ENCODE measurements around the gene SOX4.
"Not testable (repeated sequence)": the region's sequence is repeated elsewhere in the genome, so short reads cannot be mapped to it uniquely, and the experiment has no call there.

The SOX4 gene
- 8.4 to 43.3 (median 23.5) reads per million in 18 experiments for total RNA-seq

DNA sequence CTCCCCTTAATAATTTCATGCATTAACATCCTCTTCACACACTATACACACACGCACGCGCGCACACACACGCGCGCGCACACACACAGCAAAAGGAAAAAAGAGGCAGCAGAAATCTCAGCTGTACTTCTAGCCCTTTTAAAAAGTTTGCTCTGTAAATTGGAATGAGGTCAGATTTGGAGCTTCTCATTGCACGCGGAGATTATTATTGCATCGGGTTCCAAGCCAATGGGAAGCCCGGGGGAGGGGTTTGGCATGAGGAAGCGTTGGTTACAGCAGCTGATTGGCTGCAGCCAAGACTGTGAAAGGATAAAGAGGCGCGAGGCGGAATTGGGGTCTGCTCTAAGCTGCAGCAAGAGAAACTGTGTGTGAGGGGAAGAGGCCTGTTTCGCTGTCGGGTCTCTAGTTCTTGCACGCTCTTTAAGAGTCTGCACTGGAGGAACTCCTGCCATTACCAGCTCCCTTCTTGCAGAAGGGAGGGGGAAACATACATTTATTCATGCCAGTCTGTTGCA is at the start of gene SOX4:
SOX4 (plus strand) TSS at position 340 of the 515 bp plus-strand sequence. CDS start 784 bp downstream, outside the sequence.
- DNase-seq = peak; percentile 95

DNA sequence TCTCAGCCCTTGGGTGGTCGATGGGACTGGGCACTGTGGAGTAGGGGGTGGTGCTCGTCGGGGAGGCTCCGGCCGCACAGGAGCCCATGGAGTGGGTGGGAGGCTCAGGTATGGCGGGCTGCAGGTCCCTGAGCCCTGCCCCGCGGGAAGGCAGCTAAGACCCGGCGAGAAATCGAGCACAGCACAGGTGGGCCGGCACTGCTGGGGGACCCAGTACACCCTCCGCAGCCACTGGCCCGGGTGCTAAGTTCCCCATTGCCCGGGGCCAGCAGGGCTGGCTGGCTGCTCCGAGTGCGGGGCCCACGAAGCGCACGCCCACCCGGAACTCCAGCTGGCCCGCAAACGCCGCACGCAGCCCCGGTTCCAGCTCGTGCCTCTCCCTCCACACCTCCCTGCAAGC is 41.3 kb upstream of the SOX4 start:
- not testable (repeated sequence) for DNase-seq

DNA sequence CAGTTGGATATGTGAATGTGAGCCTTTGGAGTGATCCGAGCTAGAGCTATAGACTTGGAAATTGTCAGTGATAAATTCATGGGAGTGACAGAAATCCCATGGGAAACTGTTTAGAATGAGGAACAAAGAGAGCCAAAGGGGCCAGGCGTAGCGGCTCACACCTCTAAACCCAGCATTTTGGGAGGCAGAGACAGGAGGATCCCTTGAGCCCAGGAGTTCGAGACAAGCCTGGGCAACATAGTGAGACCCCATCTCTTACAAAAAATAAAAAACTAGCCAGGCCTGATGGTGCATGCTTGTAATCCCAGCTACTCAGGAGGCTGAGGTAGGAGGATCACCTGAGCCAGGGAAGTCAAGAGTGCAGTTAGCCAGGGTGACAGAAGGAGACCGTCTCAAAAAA is 39.3 kb upstream of the SOX4 start:
- no peak for DNase-seq

DNA sequence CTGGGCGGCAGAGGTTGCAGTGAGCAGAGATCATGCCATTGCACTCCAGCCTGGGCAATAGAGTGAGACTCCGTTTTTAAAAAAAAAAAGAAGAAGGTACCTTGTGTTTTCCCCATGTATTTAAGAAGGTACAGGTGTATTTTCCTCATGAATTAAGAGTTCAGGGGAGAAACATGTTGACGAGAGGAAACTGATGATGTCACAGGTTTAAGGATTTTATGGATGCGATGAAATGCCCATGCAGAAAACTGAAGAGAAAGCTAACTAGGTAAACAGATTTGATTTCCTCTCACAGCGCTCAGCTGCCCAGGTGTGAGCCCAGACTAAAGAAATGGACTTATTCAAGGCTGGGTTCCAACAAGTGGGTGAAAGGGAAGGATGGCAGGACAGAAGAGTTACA is 38.4 kb upstream of the SOX4 start:
- DNase-seq = no peak

DNA sequence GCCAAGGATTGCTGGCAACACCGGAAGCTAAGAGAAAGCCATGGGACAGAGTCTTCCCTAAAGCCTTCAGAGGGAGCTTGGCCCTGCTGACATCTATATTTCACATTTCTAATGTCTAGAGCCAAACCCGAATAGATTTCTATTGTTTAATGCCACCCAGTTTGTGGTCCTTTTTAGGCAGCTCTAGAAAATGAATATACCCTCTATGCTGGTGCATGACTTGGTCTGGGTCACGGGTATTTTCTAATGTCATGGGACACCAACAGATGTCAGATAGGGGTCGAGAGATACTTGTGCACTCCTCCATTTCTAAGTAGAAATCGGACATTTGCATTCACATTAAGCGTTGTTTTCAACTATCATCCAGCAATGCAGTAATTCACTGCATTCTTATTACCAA is 37.0 kb upstream of the SOX4 start:
- DNase-seq = no peak

DNA sequence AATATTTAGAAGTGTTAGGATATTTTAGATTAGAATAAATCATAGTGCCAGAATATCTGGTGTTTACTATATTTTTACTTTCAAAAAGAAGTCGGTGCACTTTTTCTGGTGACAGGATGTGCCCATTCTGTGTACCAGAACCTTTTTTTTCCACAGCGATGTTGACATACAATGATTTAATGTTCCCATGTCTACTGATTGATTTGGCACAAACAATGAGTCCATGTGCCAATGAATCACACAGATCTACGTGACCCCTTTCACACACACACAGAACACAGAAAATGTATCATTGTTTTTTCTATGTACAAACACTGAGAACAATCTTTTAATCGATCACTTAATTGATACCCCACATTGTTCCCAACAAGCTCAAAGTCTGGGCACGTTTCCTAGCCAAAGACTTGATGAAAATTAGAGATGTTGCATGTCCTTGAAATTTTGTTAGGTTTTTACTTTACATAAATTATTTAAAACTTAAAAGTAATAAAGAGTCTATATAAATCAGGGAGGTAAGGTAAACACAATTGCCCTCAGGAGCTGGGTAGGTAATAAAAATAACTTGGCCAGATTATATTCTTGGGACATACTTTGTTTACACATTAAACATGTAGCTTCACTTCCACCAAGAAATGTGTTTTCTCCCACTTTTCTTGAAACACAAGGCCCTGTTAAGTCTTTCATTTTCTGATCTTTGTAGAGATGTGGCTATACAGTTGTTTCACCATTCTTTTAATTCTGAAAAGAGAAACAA is 36.4 kb upstream of the SOX4 start:
- no peak for DNase-seq

DNA sequence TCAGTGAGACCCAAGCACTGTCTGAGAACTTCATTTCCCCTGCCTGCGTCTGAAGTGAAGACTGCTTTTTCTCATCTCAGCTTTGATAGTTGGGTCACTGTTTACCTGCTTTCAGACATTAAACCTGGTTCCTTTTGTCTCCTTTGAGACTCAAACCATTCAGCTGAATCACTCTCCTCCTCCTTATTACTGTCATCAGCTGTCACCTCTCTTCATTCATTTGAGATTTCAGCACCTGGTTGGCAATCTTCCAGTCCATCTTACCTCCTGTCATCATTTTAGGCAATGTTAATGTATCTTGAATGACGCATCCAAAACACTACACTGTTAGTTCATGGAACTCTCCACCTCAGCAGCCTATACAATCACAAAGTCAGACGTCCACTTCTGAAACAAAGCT is 34.3 kb upstream of the SOX4 start:
- no peak for DNase-seq

DNA sequence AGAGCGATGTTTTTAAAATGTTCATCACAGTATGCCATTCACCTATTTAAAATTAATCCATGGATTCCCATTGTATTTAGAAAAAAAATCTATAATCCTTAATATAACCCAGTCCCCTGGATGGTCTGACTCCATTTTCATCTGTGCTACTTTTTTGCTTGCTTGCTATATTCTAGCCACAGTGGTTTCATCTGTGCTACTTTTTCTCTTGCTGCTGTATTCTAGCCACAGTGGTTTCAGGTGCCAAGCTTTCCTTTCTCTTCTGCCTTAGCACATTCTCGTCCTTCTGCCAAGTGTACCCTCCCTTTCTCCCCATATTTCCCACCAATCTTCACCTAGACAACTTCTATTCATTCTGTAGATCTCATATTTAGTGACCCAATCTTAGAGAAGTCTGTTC is 33.3 kb upstream of the SOX4 start:
- DNase-seq = no peak

DNA sequence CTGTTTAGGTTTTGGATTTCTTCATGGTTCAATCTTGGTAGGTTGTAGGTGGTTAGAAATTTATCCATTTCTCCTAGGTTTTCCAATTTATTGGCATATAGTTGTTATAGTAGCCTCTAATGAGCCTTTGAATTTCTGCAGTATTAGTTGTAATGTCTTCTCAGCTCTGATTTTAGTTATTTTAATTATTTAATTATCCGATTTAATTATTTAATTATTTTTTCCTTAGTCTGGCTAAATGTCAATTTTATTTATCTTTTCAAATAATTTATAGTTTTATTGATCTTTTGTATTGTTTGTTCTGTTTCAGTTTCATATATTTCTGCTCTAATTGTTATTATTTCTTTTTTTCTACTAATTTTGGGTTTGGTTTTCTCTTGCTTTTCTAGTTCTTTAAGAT is 28.1 kb upstream of the SOX4 start:
- DNase-seq = no peak

DNA sequence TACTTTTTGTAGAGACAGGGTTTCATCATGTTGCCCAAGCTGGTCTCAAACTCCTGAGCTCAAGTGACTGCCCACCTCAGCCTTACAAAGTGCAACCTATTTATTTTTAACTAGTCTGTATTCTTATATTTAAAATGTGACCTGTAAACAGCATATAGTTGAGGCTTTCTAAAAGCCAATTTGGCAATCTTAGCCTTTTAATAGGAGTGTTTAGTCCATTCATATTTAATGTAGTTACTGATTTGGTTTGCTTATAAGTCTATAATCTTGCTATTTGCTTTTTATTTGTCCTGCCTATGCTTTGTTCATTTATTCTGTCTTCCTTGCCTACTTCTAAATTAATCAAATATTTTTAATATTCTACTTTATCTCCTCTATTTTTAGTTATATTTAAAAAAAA is 15.0 kb upstream of the SOX4 start:
- DNase-seq = no peak

DNA sequence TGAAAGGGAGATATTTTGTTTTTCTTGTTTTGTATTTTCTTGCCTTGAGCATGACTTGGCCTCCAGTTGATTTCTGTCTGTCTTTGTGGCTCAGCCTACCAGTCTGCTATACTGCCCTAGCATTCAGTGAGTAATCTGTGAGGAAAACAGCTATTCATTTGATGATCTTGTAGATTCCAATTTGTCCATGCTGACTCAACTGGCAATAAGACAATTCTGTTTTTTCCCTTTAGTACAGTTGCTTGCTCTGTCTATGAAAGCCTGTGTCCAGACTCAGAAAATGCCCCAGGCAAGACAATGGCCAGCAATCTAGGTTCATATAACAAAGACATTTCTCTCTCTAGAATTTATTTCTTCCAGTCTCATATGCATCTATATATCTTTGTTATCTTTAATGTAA is 10.9 kb upstream of the SOX4 start:
- no peak for DNase-seq

DNA sequence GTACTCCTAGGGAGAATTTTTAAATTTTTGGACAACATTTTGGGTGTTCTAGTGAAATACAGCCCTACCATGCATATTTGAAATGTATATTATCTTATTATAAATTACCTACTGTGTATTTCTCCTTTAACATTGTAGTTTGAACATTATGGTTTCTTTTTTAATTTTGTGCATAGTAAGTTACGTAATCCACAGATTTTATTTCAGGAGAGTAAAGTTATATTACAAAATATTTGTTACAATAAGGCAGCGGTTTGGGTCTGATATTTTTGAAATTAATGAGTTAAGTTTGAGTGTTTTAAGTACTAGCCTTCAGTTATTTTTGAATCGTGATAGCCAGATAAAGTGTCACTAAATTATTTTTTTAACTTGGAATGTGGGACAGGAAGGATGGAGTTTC is 7.3 kb upstream of the SOX4 start:
- DNase-seq = no peak

DNA sequence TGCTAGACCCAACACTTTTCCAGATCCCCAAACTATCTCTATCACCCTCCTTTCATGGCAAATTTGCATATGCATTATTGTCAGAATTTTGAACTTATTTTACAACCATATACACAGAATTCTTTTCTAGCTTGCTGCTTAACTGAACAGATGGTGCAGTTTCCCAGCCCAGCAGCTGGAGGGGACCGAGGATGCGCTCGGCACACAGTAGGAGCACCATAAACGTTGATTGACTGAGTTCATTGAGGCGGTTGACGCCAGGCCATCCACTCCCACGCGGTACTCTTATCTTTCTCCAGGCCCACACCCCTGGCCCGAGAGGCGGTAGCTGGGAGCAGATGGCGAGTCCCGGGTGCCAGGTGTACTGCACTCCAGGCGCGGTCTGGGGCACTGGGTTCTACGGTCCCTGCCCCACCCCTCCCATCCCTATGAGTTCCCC is 6.8 kb upstream of the SOX4 start:
- no peak for DNase-seq

DNA sequence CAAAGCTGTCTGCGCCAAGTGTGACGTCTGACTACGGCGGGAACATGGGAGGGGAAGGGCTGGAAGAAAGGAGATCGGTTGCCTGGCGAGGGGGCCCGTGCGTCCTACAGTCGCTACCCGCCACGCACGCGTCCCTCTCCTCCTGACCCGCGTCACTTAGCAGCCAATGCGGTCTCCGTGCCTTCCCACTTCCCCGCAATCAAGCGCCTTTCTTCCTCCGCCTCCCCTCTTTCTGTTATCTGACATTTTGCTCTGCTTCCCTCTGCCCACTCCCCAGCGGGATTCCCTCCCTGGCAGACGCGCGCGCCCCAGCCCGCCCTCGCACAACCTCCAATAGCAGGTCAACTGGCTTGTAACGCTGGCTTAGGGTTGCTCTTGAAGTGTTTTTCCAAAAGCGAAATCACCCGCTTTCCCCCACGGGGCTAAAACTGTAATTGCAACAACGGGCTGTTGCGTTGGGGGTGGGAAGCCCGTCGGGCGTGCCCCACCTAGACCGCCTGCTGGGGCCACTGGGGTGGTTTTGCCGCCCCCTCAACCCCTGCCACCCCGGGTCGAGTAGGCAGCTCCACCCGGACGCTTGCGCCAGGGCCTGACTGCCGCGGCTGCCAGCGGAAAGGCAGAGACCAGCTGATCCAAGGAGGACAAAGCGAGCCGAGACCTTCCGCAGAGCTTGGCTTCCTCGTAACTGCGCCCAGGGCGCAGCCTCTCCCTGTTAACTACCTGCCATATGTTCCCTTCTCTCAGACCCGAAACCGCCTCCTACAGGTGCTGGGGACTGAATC is 6.2 kb upstream of the SOX4 start:
- peak; percentile 70 to 74 for DNase-seq

DNA sequence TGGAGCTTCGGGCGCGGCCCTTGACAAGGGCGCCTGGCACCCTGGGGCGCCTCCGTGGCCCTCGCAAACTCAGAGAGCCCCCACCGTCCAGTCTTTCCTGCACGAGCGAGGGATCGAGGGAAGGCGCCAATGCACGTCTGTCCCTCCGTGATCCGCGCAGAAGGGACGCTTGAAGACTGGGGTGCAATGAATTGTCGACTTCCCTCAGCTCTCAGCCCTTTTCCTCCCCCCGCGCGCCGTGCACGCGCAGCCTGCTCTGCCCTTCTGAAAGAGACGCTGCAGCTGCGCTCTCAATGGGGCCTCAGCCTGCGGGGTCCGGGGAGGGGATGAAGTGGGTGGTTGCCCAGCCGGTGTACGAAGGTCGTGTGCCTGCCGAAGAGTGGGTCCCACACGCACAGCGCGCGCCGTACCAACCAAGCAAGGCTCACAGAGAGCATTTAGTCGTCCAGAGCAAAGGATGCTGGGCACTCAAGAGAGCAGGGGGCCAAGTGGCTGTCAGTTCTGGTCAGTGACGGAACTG is 5.5 kb upstream of the SOX4 start:
- DNase-seq = peak; percentile 44 to 54

DNA sequence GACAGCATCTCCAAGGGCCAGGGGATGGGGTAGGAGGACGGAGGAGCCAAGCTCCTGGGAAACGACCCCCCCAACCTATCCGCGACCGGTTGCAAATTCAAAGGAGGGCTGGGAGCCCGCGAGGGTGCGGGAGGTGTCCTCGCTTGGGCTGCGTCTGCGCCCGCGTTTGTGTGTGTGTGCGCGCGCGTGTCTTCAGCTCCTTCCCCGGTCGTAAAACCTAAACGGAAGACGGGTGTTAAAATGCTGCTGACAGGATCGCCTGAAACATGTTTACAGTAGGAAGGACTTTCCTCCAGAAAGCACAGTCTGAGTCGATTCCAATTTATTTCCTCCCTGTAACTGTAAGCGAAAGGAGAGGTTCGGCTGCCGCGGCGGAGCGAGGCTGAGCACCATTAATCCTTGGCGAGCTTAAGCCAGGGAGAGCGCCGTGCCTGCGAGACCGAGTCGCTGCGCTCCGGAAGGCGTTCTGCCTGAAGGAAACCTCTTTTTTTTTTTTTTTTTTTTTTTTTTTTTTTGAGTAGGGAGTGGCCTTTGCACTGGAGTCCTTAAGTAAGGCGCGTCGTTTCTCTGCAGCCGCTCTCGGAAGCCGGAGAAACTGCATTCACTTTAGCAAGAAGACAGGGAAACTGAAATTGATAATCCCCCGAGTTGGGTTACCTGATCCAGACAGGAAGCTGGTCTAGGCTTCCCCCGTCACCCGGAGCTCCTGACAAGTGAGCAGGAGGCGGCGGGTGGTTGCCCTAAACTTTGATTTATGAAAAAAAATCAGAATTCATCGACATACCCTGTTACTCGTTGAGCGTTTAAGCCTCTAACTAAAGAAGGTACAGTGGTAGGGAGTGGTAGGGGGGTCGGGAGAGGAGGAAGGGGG is 4.8 kb upstream of the SOX4 start:
- DNase-seq = peak; percentile 73 to 74

DNA sequence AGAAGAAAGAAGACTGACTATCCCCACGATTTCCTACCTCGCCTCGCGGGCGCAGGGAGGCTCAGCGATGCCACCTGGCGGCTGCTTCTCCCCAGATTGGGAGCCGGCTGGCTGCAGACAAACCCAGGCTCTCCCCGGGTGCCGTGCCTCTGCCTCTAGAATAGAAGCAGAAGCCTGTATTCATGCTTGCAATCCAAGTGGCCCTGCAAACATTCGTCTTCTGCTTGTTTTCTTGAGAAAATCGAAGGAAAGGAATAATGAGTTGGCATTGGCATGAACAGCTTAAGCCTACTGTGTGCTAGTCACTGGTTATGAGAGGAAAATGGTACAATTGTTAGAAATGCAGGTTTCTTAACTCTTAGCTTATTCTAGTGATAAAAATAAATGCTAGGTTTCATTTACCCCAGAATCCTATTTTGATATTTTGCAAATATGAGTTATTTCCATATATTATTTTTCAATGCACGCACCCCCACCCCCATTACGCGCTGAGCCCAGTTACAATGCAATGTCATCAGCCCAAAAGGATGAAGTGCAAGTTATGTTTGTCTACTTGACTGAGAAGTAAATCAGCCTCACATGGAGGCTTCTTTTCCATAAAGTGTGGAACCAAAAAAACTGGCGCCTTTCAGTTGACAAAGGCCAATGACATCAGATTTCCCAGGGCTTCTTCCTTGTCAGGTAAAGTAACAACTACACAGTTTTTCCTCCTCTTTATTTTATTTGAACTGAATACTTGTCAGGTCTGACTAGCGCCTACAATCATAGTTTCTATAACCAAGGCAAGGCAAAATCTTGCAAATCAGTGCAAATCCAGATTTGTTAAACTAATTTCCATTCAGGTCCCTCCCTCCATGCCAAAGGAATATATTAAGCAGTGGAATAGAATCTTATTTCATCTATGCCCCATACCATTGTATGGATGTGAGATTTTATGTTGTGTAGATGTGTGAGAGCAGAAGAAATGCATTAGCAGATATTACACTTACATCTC is 3.9 kb upstream of the SOX4 start:
- peak; percentile 78 to 83 for DNase-seq

DNA sequence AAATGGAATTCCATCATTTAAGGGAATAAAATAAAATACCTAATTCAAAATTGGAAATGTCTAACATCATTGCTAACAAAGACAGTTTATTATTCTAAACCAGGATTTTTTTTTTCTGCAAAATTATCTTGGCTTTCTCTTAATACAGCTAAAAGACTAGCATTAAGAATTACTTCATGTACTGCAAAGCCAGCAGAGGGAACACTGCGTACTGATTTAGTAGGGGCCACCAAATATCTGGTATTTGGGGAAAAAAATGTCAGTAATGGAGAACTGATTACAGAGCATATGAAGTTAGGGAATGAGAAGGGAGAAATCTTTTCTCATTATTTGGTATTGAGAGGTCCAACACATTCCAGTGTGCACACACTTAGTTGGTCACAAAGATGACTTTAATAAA is 3.2 kb upstream of the SOX4 start:
- no peak for DNase-seq

DNA sequence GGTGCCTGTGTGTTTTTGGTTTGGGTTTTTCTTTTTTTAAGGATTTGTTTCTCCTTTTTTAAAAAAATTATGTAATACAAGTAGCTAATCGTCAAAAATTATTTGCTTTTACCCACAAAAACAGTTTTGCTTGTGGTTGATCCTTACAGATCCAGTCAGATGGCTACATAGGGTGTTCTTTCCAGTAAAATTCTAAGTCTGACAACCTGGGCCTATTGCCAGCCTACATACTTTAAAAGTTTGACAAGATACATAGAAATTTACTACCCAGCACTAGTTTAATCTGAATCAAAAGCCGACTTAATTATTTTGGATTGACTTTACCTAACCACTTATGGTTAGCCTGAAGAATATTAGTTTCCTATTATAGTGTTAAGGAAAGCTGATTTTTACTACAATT is 2.1 kb upstream of the SOX4 start:
- DNase-seq = no peak

DNA sequence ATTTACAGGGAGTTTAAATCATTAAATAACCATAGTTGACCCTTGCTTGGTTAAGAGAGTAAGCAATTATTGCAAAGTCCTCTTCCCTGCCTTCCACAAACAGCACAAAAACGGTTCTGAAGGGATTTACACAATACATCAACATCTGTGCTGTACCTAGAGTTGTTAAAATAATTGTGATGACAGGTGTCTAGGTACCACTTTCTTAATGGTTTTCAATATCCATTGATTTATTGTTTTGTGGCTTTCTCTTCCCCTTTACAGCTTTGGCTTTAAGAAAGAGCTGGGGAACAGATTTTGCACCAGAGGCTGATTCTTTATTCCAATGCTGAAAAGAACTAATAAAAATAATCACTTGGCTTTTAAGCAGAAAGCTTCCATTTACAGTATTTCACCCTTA is 598 bp upstream of the SOX4 start:
- DNase-seq = no peak

DNA sequence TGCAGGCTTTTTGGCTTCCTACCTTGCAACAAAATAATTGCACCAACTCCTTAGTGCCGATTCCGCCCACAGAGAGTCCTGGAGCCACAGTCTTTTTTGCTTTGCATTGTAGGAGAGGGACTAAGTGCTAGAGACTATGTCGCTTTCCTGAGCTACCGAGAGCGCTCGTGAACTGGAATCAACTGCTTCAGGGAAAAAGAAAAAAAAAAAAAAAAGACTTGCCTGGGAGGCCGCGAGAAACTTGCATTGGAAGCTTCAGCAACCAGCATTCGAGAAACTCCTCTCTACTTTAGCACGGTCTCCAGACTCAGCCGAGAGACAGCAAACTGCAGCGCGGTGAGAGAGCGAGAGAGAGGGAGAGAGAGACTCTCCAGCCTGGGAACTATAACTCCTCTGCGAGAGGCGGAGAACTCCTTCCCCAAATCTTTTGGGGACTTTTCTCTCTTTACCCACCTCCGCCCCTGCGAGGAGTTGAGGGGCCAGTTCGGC is 420 bp downstream of the SOX4 start:
- no peak for DNase-seq

All from inflammatory macrophage (primary cell).